Central memory CD8-positive, alpha-beta T cell (primary cell): ENCODE measurements around the gene ADGRF1.

Experiments used
- ATAC-seq: fragments of 150-1000 bp; cut with Tn5 transposase; replicated peaks from 2 replicates; pipeline ENCODE4 v1.10.0; 2022; ENCODE audit warnings: mild to moderate bottlenecking, moderate FRiP score, moderate number of reproducible peaks; ENCODE audit not compliant: poor library complexity, severe bottlenecking; ENCODE audit errors: extremely low read depth
- DNase-seq, 2 donors: peaks; one replicate each; pipeline ENCODE4 v3.0.0; 2021; ENCODE audit warnings: low spot score in 2 of 2
- H3K27ac Mint-ChIP-seq: one replicate; pipeline ENCODE4 v1.8.0; 2022; ENCODE audit warnings: low read depth, mild to moderate bottlenecking, moderate library complexity, mixed read lengths
- H3K27me3 Mint-ChIP-seq: one replicate; pipeline ENCODE4 v1.8.0; 2022; ENCODE audit warnings: mixed read lengths
- H3K36me3 Mint-ChIP-seq: one replicate; pipeline ENCODE4 v1.8.0; 2022; ENCODE audit warnings: mild to moderate bottlenecking, moderate library complexity, mixed read lengths; ENCODE audit not compliant: insufficient read depth
- H3K4me1 Mint-ChIP-seq: one replicate; pipeline ENCODE4 v1.8.0; 2022; ENCODE audit warnings: mixed read lengths
- H3K4me3 Mint-ChIP-seq: one replicate; pipeline ENCODE4 v1.8.0; 2022; ENCODE audit warnings: mild to moderate bottlenecking, moderate library complexity, mixed read lengths
- H3K9me3 Mint-ChIP-seq: one replicate; pipeline ENCODE4 v1.8.0; 2022; ENCODE audit warnings: mixed read lengths

ADGRF1 gene

DNA sequence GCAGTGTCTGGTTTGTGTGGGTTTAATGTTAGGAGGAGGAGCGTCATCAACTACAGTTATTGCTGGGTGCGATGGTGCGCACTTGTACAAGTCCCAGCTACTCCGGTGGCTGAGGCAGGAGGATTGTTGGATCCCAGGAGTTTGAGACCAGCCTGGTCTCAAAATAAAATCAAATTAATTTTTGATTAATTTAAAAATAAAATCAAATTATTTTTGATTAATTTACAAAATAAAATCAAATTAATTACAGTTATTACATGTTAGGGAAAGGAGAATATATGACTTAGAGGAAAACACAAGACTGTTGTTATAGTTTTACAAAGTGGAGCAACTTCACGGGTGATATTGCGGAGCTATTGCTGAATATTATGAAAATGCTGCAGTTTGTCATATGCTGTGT is 85.7 kb downstream of the ADGRF1 start:
- Mint-ChIP-seq H3K27ac (no peak overlapping the region), H3K4me1 (no peaks in the 10 kb centered on the region), H3K4me3 (no peak overlapping the region), H3K27me3 (peaks cover 25% of the 10 kb centered on the region), H3K9me3 (no peaks in the 10 kb centered on the region), H3K36me3 (no peaks in the 10 kb centered on the region)
- no peak for DNase-seq
- ATAC-seq = no peak

GRCh38 chr6:46954837-46955451 is 87.2 kb downstream of the ADGRF1 start:
- DNase-seq = no peak
- no peaks in the 10 kb centered on the region for H3K36me3 Mint-ChIP-seq
- no peak overlapping the region for H3K4me3 Mint-ChIP-seq
- ATAC-seq = no peak
- H3K4me1 Mint-ChIP-seq = no peaks in the 10 kb centered on the region
- no peaks in the 10 kb centered on the region for H3K9me3 Mint-ChIP-seq
- peaks cover 25% of the 10 kb centered on the region for H3K27me3 Mint-ChIP-seq
- H3K27ac Mint-ChIP-seq = no peak overlapping the region

- Mint-ChIP-seq H3K9me3 (no peaks in the 10 kb centered on the region), H3K4me3 (no peak overlapping the region), H3K36me3 (no peaks in the 10 kb centered on the region), H3K27me3 (peaks cover 25% of the 10 kb centered on the region), H3K4me1 (no peaks in the 10 kb centered on the region), H3K27ac (no peak overlapping the region)
- ATAC-seq (no peak), DNase-seq (no peak)
Measured at GRCh38 chr6:46953921-46954320, 88.2 kb downstream of the ADGRF1 start.

DNA sequence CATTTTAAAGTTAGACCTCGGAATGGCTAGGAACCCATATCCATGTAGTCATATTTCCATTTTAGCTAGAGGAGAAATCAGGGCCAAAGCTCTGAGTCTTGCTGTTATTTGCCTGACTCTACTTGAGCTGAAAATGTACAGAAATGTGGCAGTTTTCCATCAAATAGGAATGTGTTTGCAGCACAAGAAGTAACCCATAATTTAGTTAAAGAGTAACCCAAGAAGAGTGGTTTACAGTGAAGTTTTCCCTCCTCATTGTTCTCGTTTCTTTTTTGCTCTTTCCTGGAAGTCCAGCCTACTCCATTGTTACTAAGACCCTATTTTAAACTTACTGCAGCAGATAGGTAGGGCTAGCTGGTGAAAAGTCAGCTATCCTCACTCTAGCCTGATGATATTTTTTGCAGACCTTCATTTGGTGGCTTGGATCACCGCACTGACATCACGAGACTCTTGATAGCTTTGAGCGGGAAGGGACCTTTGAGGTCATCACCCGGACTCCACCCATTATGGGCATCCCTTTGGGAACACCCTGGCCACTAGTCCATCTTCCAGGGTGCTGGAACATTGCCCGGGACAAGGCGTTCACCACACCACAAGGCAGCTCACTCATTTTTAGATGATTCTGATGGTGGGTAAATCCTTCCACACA is 92.4 kb downstream of the ADGRF1 start:
- H3K27me3 Mint-ChIP-seq = peaks cover 25% of the 10 kb centered on the region

DNA sequence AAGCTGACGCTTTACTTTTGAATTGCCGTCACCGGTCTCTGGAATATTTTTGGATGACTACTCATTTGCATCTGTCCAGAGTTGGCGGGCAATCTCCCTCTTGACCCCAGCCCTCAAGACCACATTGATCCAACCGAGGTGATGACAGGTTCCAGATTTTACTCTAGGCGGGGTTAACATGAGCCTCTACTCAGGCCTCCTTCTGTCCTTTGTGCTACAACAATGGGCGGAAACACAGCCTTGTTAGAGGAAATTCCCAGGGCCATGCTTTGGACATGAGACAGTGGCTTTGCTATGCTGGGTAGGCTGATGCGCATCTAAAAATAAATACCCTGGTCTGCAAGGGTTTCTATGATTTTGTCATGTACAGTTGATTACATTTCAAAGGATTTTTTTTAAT is 93.4 kb downstream of the ADGRF1 start:
- Mint-ChIP-seq H3K27me3 (peaks cover 25% of the 10 kb centered on the region), H3K9me3 (peaks cover 5% of the 10 kb centered on the region), H3K4me3 (no peak overlapping the region), H3K4me1 (no peaks in the 10 kb centered on the region), H3K27ac (no peak overlapping the region), H3K36me3 (no peaks in the 10 kb centered on the region)
- DNase-seq (no peak), ATAC-seq (no peak)

More for the DNA sequence above, 92.4 kb downstream of the ADGRF1 start:
- Mint-ChIP-seq H3K4me1 (no peaks in the 10 kb centered on the region), H3K36me3 (no peaks in the 10 kb centered on the region), H3K27ac (no peak overlapping the region), H3K9me3 (peaks cover 5% of the 10 kb centered on the region), H3K4me3 (no peak overlapping the region)
- DNase-seq = no peak
- ATAC-seq = no peak
